ENCODE data around the gene OXLD1.
"Not testable (repeated sequence)": the region's sequence is repeated elsewhere in the genome, so short reads cannot be mapped to it uniquely, and the experiment has no call there.

The OXLD1 gene

GRCh38 chr17:81680150-81680549, 13.7 kb upstream of the OXLD1 start:
- Histone ChIP-seq H3K9ac (ENCODE audit: low read length) (no peak overlapping the region), H3K27ac (ENCODE audit: low read depth, low read length) (no peak overlapping the region), H3K36me3 (ENCODE audit: control insufficient read depth, insufficient read depth, low read length) (peaks cover 14% of the 10 kb centered on the region), H3K4me1 (ENCODE audit: control insufficient read depth, insufficient read depth, low read length) (peaks cover 12% of the 10 kb centered on the region), H3K9me3 (ENCODE audit: control insufficient read depth, insufficient read depth, low read depth, low read length) (no peaks in the 10 kb centered on the region), H3K27me3 (ENCODE audit: control insufficient read depth, insufficient read depth, low read length) (no peaks in the 10 kb centered on the region), H3K4me3 (ENCODE audit: low read depth, low read length) (no peak overlapping the region)

DNA sequence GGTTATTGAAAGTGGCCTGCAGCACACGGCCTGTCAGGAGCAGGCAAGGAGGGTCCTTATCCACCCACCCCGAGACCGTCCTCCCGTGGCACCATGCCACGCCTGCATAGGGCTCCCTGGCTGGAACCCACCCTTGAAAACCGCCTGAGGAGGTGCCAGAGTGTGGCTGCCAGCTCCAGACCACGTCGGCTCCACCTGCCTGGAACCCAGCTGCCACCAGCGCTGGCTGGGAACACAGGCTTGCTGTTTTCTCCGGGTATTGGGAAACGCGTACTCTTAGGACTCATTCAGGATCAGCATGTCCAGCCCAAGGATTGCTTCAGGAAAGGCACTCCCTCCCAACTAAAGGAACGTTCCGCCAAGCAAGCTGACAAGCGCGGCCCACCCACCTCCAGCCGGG, 10.5 kb upstream of the OXLD1 start:
- Histone ChIP-seq H3K9ac (ENCODE audit: low read length) (no peak overlapping the region), H3K4me1 (ENCODE audit: control insufficient read depth, insufficient read depth, low read length) (no peaks in the 10 kb centered on the region), H3K4me3 (ENCODE audit: low read depth, low read length) (no peak overlapping the region), H3K36me3 (ENCODE audit: control insufficient read depth, insufficient read depth, low read length) (peaks cover 44% of the 10 kb centered on the region), H3K27ac (ENCODE audit: low read depth, low read length) (no peak overlapping the region), H3K27me3 (ENCODE audit: control insufficient read depth, insufficient read depth, low read length) (no peaks in the 10 kb centered on the region), H3K9me3 (ENCODE audit: control insufficient read depth, insufficient read depth, low read depth, low read length) (no peaks in the 10 kb centered on the region)

DNA sequence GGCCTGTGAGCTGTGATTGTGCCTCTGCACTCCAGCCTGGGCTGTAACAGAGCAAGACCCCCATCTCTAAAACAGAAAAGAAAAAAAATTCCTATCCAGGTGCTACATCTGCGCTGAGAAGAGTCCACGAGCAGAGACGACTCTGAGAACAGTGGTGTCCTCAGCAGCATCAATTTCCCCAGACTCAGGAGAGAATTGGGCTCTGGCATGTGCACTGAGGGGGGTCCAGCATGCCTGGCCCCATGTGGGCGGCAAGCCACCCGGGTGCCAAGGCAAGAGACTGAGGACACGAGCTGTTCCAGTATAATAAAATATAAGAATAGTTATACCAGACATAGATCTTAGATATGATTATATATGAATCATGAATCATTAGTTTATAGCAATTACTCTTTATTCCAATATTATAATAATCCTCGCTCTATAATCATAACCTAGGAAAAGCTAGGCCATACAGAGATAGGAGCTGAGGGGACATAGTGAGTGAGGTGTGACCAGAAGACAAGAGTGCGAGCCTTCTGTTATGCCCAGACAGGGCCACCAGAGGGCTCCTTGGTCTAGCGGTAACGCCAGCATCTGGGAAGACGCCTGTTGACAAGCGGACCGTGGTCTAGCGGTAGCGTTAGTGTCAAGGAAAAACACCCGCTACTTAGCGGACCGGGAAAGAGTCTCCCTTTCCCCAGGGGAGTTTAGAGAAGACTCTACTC, 9.3 kb upstream of the OXLD1 start:
- H3K27ac ChIP-seq (ENCODE audit: low read depth, low read length); H3K4me1 ChIP-seq (ENCODE audit: control insufficient read depth, insufficient read depth, low read length); H3K9ac ChIP-seq (ENCODE audit: low read length); H3K27me3 ChIP-seq (ENCODE audit: control insufficient read depth, insufficient read depth, low read length); H3K4me3 ChIP-seq (ENCODE audit: low read depth, low read length); H3K9me3 ChIP-seq (ENCODE audit: control insufficient read depth, insufficient read depth, low read depth, low read length): not testable (repeated sequence)
- peaks cover 47% of the 10 kb centered on the region for H3K36me3 ChIP-seq (ENCODE audit: control insufficient read depth, insufficient read depth, low read length)

DNA sequence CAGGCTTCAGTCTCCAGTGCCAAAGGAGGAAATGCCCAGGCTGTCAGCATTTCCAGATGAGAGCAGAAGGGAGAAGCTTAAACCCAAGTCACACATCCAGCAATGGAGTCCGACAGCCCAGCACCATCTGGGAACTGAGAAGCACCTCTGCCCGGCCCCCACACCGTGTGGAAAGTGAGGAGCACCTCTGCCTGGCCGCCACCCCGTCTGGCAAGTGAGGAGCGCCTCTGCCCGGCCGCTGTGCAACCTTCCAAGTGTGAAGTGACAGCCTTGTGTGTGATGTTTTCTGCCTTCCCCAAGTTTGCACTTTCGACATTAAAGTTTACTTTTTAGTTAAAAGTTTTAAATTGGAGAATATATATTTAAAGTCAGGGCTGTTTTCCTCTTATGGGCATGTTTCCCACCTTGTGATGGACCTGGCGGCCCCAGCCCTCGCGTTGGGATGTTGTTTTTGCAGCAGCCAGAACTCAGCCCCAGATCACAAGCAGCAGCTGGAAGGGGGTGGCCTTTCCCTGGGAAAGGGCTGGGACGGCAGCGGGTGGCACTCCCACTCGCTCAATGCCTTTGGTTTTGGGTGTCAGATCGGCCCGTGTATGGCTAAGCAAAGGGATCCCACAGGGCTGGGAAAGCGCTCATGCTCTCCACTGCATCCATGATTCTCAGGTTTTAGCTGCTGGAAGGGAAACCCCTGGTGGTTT, 7.3 kb upstream of the OXLD1 start:
- no peak overlapping the region for H3K27ac ChIP-seq (ENCODE audit: low read depth, low read length)
- H3K27me3 ChIP-seq (ENCODE audit: control insufficient read depth, insufficient read depth, low read length): no peaks in the 10 kb centered on the region
- peaks cover 66% of the 10 kb centered on the region for H3K36me3 ChIP-seq (ENCODE audit: control insufficient read depth, insufficient read depth, low read length)
- H3K9me3 ChIP-seq (ENCODE audit: control insufficient read depth, insufficient read depth, low read depth, low read length): no peaks in the 10 kb centered on the region
- no peaks in the 10 kb centered on the region for H3K4me1 ChIP-seq (ENCODE audit: control insufficient read depth, insufficient read depth, low read length)
- no peak overlapping the region for H3K4me3 ChIP-seq (ENCODE audit: low read depth, low read length)
- no peak overlapping the region for H3K9ac ChIP-seq (ENCODE audit: low read length)

GRCh38 chr17:81672954-81673353, 6.5 kb upstream of the OXLD1 start:
- Histone ChIP-seq H3K27ac (ENCODE audit: low read depth, low read length) (no peak overlapping the region), H3K4me3 (ENCODE audit: low read depth, low read length) (no peak overlapping the region), H3K27me3 (ENCODE audit: control insufficient read depth, insufficient read depth, low read length) (no peaks in the 10 kb centered on the region), H3K36me3 (ENCODE audit: control insufficient read depth, insufficient read depth, low read length) (peaks cover 73% of the 10 kb centered on the region), H3K9ac (ENCODE audit: low read length) (no peak overlapping the region), H3K9me3 (ENCODE audit: control insufficient read depth, insufficient read depth, low read depth, low read length) (no peaks in the 10 kb centered on the region), H3K4me1 (ENCODE audit: control insufficient read depth, insufficient read depth, low read length) (no peaks in the 10 kb centered on the region)

- Histone ChIP-seq H3K4me1 (ENCODE audit: control insufficient read depth, insufficient read depth, low read length) (0 out of 2 replicates have a peak, but pooled peaks cover 3% of the 10 kb centered on the region), H3K4me3 (ENCODE audit: low read depth, low read length) (no peak overlapping the region), H3K27ac (ENCODE audit: low read depth, low read length) (no peak overlapping the region), H3K9ac (ENCODE audit: low read length) (no peak overlapping the region), H3K9me3 (ENCODE audit: control insufficient read depth, insufficient read depth, low read depth, low read length) (no peaks in the 10 kb centered on the region), H3K27me3 (ENCODE audit: control insufficient read depth, insufficient read depth, low read length) (no peaks in the 10 kb centered on the region), H3K36me3 (ENCODE audit: control insufficient read depth, insufficient read depth, low read length) (peaks cover 76% of the 10 kb centered on the region)
Measured at GRCh38 chr17:81672504-81672903, 6.1 kb upstream of the OXLD1 start.

DNA sequence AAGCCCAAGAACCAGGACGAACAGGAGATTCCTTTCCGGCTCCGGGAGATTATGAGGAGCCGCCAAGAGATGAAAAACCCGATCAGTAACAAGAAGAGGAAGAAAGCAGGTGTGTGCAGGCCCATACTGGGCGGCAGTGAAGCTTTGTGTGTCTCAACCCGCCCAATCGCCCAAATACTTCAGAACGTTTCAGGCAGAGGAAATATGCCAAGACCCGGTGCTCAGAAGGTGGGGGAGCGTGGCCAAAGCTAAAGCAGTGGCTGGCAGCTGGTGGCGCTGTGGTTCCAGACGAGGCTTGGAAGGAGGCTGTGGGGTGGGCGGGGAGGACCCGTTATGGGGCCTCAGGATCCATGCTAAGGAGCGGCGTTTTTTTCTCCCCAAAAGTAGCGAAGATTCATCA, 1.3 kb upstream of the OXLD1 start:
- Histone ChIP-seq H3K36me3 (ENCODE audit: control insufficient read depth, insufficient read depth, low read length) (peaks cover 62% of the 10 kb centered on the region), H3K4me3 (ENCODE audit: low read depth, low read length) (peak overlapping the region; percentile 40), H3K27ac (ENCODE audit: low read depth, low read length) (no peak overlapping the region), H3K9ac (ENCODE audit: low read length) (no peak overlapping the region), H3K4me1 (ENCODE audit: control insufficient read depth, insufficient read depth, low read length) (peaks cover 15% of the 10 kb centered on the region), H3K9me3 (ENCODE audit: control insufficient read depth, insufficient read depth, low read depth, low read length) (no peaks in the 10 kb centered on the region), H3K27me3 (ENCODE audit: control insufficient read depth, insufficient read depth, low read length) (no peaks in the 10 kb centered on the region)

- Histone ChIP-seq H3K4me3 (ENCODE audit: low read depth, low read length) (peak overlapping the region; percentile 95), H3K36me3 (ENCODE audit: control insufficient read depth, insufficient read depth, low read length) (peaks cover 44% of the 10 kb centered on the region), H3K9me3 (ENCODE audit: control insufficient read depth, insufficient read depth, low read depth, low read length) (no peaks in the 10 kb centered on the region), H3K9ac (ENCODE audit: low read length) (peak overlapping the region; percentile 99), H3K27ac (ENCODE audit: low read depth, low read length) (peak overlapping the region; percentile 94; the same call in 1 of the 2 replicates), H3K27me3 (ENCODE audit: control insufficient read depth, insufficient read depth, low read length) (no peaks in the 10 kb centered on the region), H3K4me1 (ENCODE audit: control insufficient read depth, insufficient read depth, low read length) (peaks cover 15% of the 10 kb centered on the region)
Measured at GRCh38 chr17:81666092-81666341, 388 bp downstream of the OXLD1 start.

DNA sequence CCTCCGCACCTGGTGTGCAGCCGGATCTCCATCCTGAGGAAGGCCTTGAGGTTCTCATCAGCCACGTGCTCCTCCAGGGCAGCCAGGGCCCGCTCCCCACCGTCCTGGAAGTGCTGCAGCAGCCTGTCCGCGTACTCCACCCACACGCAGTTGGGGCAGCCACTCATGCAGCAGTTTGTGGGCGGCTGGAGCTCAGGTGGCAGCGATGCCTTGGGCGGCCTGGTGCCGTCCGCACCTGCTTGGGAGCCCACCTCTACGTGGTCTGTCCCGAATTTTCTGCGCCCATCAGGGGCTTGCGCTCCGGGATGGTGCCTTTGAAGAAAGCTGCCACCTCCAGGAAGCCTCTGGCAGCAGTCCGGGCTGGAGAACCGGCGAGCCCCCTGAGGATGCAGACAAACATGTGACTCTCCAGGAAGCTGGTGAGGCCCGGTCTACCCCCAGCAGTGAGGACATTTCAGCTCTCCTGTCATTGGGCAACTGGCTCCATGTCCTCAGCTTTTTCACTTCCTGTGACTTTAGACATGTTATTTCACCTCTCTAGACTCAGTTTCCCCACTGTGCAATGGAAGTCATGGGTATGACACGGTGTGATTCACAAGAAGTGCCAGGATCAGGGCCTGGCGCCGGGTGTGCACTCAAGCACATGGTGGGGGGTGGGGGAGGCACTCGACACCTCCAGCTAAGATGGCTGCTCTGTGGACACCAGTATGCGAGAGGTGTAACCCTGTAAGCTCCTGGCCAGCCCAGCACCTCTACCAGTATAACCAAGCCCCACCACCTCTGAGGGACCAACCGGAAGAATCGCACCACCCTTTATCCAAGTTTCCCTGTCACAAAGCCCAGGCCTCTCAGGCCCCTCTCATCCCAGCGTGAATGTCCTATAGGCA, 957 bp downstream of the OXLD1 start:
- peak overlapping the region; percentile 99 for H3K9ac ChIP-seq (ENCODE audit: low read length)
- no peaks in the 10 kb centered on the region for H3K9me3 ChIP-seq (ENCODE audit: control insufficient read depth, insufficient read depth, low read depth, low read length)
- peaks cover 15% of the 10 kb centered on the region for H3K4me1 ChIP-seq (ENCODE audit: control insufficient read depth, insufficient read depth, low read length)
- H3K27ac ChIP-seq (ENCODE audit: low read depth, low read length): peak overlapping the region; percentile 94; the same call in 1 of the 2 replicates
- H3K27me3 ChIP-seq (ENCODE audit: control insufficient read depth, insufficient read depth, low read length): no peaks in the 10 kb centered on the region
- peak overlapping the region; percentile 95 for H3K4me3 ChIP-seq (ENCODE audit: low read depth, low read length)
- H3K36me3 ChIP-seq (ENCODE audit: control insufficient read depth, insufficient read depth, low read length): peaks cover 39% of the 10 kb centered on the region

- H3K9ac ChIP-seq (ENCODE audit: low read length): no peak overlapping the region
- peaks cover 15% of the 10 kb centered on the region for H3K4me1 ChIP-seq (ENCODE audit: control insufficient read depth, insufficient read depth, low read length)
- no peak overlapping the region for H3K27ac ChIP-seq (ENCODE audit: low read depth, low read length)
- no peaks in the 10 kb centered on the region for H3K9me3 ChIP-seq (ENCODE audit: control insufficient read depth, insufficient read depth, low read depth, low read length)
- peaks cover 26% of the 10 kb centered on the region for H3K36me3 ChIP-seq (ENCODE audit: control insufficient read depth, insufficient read depth, low read length)
- H3K27me3 ChIP-seq (ENCODE audit: control insufficient read depth, insufficient read depth, low read length): no peaks in the 10 kb centered on the region
- H3K4me3 ChIP-seq (ENCODE audit: low read depth, low read length): no peak overlapping the region
Measured at GRCh38 chr17:81664051-81664470, 2.3 kb downstream of the OXLD1 start.

- Histone ChIP-seq H3K9me3 (ENCODE audit: control insufficient read depth, insufficient read depth, low read depth, low read length) (no peaks in the 10 kb centered on the region), H3K9ac (ENCODE audit: low read length) (no peak overlapping the region)
Measured at GRCh38 chr17:81662002-81662401, 4.4 kb downstream of the OXLD1 start.

More at GRCh38 chr17:81662002-81662401, 4.4 kb downstream of the OXLD1 start:
- peaks cover 12% of the 10 kb centered on the region for H3K36me3 ChIP-seq (ENCODE audit: control insufficient read depth, insufficient read depth, low read length)
- H3K4me3 ChIP-seq (ENCODE audit: low read depth, low read length): no peak overlapping the region
- H3K4me1 ChIP-seq (ENCODE audit: control insufficient read depth, insufficient read depth, low read length): peaks cover 11% of the 10 kb centered on the region
- no peaks in the 10 kb centered on the region for H3K27me3 ChIP-seq (ENCODE audit: control insufficient read depth, insufficient read depth, low read length)
- no peak overlapping the region for H3K27ac ChIP-seq (ENCODE audit: low read depth, low read length)
